Tibial nerve (tissue), 3 donors: Measurements from ENCODE around the gene CCNE1.

Experiments used
- CTCF ChIP-seq, 5 experiments: fragments of 200-600 bp in 3 of 5; fragments of 450-650 bp in 2 of 5; sonication (generic) in 3 of 5; IDR thresholded peaks; one replicate each; pipeline ENCODE4 v1.5.1; 2016 to 2019; ENCODE audit warnings: antibody characterized with exemption in 5 of 5, mild to moderate bottlenecking in 3 of 5, moderate library complexity in 2 of 5
- POLR2A ChIP-seq, 2 donors: fragments of 450-650 bp; IDR thresholded peaks; one replicate each; pipeline ENCODE4 v1.6.1; 2017; ENCODE audit warnings: antibody characterized with exemption in 2 of 2, mild to moderate bottlenecking in 2 of 2, moderate library complexity in 2 of 2

- TF ChIP-seq CTCF (IDR thresholded peaks at IDR 0.05) (no peak), POLR2A (IDR thresholded peaks at IDR 0.05) (no peak)
Measured at GRCh38 chr19:29871143-29871542, 59.4 kb downstream of the CCNE1 start.
